ENCODE measurements around the gene KCNA2. TPM values are rescaled to one million over a fixed set of nuclear protein-coding genes. Genes with fewer than 3 reads are reported as not detected.

KCNA2 gene
- total and polyA plus RNA-seq, 2 of the 13 experiments (the other 11 are each of a cell fraction or from before 2014, with no cell fraction given), result not detected

GRCh38 chr1:110588991-110589390 lies 17.2 kb downstream of the KCNA2 start:
- H3K27ac ChIP-seq (ENCODE audit: extremely low read length, insufficient read depth, low read length), result no peak overlapping the region
- WGBS (ENCODE audit: low lambda C conversion rate), result no CpG with 5 or more reads among the region's 3 CpGs
- DNase-seq (ENCODE audit: low spot score) (no peak), ATAC-seq (no peak), FAIRE-seq (no peak)
- H3K36me3 ChIP-seq (replicated peaks in 1 of 2; ENCODE audit: control insufficient read depth in 1 of 2, insufficient read depth in 2 of 2, low read length in 2 of 2), result no peaks in the 10 kb centered on the region
- no peak overlapping the region for H3K4me2 ChIP-seq (ENCODE audit: low read depth, low read length)
- no peak overlapping the region for H3K4me3 ChIP-seq (replicated peaks in 1 of 3; ENCODE audit: insufficient read depth in 1 of 3, low read depth in 2 of 3, low read length in 3 of 3)
- POLR2A ChIA-PET, result no interaction called here
- BruUV-seq (replicated peaks), result no TSS peak
- peaks cover 0 to 17% of the 10 kb centered on the region in 2 experiments; a peak in 1 of 5 replicates for H3K27me3 ChIP-seq (ENCODE audit: control insufficient read depth in 1 of 2, insufficient read depth in 2 of 2, low read length in 2 of 2)
- H3K9ac ChIP-seq (ENCODE audit: insufficient read depth, low read depth, low read length), result no peak overlapping the region
- H3K79me2 ChIP-seq (ENCODE audit: insufficient read depth, low read length), result no peaks in the 10 kb centered on the region
- H3K9me3 ChIP-seq (ENCODE audit: low read length), result no peaks in the 10 kb centered on the region
- no peak for TF ChIP-seq ZNF101 (CRISPR knock-in tag; IDR thresholded peaks at IDR 0.05; ENCODE audit: borderline replicate concordance, low read depth)
- TF ChIP-seq, protein P1, sequence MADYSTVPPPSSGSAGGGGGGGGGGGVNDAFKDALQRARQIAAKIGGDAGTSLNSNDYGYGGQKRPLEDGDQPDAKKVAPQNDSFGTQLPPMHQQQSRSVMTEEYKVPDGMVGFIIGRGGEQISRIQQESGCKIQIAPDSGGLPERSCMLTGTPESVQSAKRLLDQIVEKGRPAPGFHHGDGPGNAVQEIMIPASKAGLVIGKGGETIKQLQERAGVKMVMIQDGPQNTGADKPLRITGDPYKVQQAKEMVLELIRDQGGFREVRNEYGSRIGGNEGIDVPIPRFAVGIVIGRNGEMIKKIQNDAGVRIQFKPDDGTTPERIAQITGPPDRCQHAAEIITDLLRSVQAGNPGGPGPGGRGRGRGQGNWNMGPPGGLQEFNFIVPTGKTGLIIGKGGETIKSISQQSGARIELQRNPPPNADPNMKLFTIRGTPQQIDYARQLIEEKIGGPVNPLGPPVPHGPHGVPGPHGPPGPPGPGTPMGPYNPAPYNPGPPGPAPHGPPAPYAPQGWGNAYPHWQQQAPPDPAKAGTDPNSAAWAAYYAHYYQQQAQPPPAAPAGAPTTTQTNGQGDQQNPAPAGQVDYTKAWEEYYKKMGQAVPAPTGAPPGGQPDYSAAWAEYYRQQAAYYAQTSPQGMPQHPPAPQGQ (CRISPR knock-in tag; IDR thresholded peaks at IDR 0.05; ENCODE audit: borderline replicate concordance), result no peak
- intact Hi-C loops (cut with micrococcal nuclease; ENCODE audit: unreplicated experiment) (no loop called here), in situ Hi-C loops (cut with HindIII; ENCODE audit: extremely low pct_ligation_motif_present, low pct_unique_long_range_greater_than_20kb) (no loop called here)
- no peaks in the 10 kb centered on the region for H4K20me1 ChIP-seq (ENCODE audit: insufficient read depth, low read length)
- H2AFZ ChIP-seq (ENCODE audit: low read length), result no peak overlapping the region
- H3K4me1 ChIP-seq (ENCODE audit: insufficient read depth, low read length), result no peaks in the 10 kb centered on the region
- CTCF ChIA-PET (ENCODE audit: low intra/inter-chr PET ratio, low total read pairs), result no interaction called here

GRCh38 chr1:110588486-110588885 lies 17.7 kb downstream of the KCNA2 start:
- no peak overlapping the region for H3K4me2 ChIP-seq (ENCODE audit: low read depth, low read length)
- no peak overlapping the region for H2AFZ ChIP-seq (ENCODE audit: low read length)

More at GRCh38 chr1:110588486-110588885, 17.7 kb downstream of the KCNA2 start:
- no peaks in the 10 kb centered on the region for H4K20me1 ChIP-seq (ENCODE audit: insufficient read depth, low read length)
- in situ Hi-C loops (cut with HindIII; ENCODE audit: extremely low pct_ligation_motif_present, low pct_unique_long_range_greater_than_20kb), result no loop called here
- peaks cover 0 to 17% of the 10 kb centered on the region in 2 experiments; a peak in 1 of 5 replicates for H3K27me3 ChIP-seq (ENCODE audit: control insufficient read depth in 1 of 2, insufficient read depth in 2 of 2, low read length in 2 of 2)
- 0% methylated on average over 1 of the region's 1 CpG for WGBS (ENCODE audit: low lambda C conversion rate)
- TF ChIP-seq ZBTB38 (CRISPR knock-in tag; IDR thresholded peaks at IDR 0.05), result no peak
- no peak for TF ChIP-seq KIAA2018 (CRISPR knock-in tag; IDR thresholded peaks at IDR 0.05; ENCODE audit: borderline replicate concordance)
- TF ChIP-seq TGIF2 (CRISPR knock-in tag; IDR thresholded peaks at IDR 0.05), result no peak
- no peak for TF ChIP-seq KDM5A (IDR thresholded peaks at IDR 0.05; ENCODE audit: borderline replicate concordance, low read length)
- no peak for TF ChIP-seq ETS1 (CRISPR knock-in tag; IDR thresholded peaks at IDR 0.05)
- intact Hi-C loops (cut with micrococcal nuclease; ENCODE audit: unreplicated experiment), result no loop called here
- FAIRE-seq, result no peak
- no TSS peak for BruUV-seq (replicated peaks)
- ATAC-seq, result no peak
- CTCF ChIA-PET (ENCODE audit: low intra/inter-chr PET ratio, low total read pairs), result no interaction called here
- H3K79me2 ChIP-seq (ENCODE audit: insufficient read depth, low read length), result no peaks in the 10 kb centered on the region
- H3K9ac ChIP-seq (ENCODE audit: insufficient read depth, low read depth, low read length), result no peak overlapping the region
- DNase-seq (ENCODE audit: low spot score), result no peak
- H3K36me3 ChIP-seq (replicated peaks in 1 of 2; ENCODE audit: control insufficient read depth in 1 of 2, insufficient read depth in 2 of 2, low read length in 2 of 2), result no peaks in the 10 kb centered on the region
- H3K27ac ChIP-seq (ENCODE audit: extremely low read length, insufficient read depth, low read length), result no peak overlapping the region
- no peaks in the 10 kb centered on the region for H3K9me3 ChIP-seq (ENCODE audit: low read length)
- no peak overlapping the region for H3K4me3 ChIP-seq (replicated peaks in 1 of 3; ENCODE audit: insufficient read depth in 1 of 3, low read depth in 2 of 3, low read length in 3 of 3)
- no peaks in the 10 kb centered on the region for H3K4me1 ChIP-seq (ENCODE audit: insufficient read depth, low read length)
- POLR2A ChIA-PET, result no interaction called here
